ENCODE results near the gene CDCA4. TPM values are rescaled to one million over a fixed set of nuclear protein-coding genes. Genes with fewer than 3 reads are reported as not detected.

The CDCA4 gene
- total and polyA plus RNA-seq, 10 of the 15 experiments (the other 5 are each of a cell fraction or from before 2014, with no cell fraction given), result 10.4 to 64.0 (median 52.1) TPM

DNA sequence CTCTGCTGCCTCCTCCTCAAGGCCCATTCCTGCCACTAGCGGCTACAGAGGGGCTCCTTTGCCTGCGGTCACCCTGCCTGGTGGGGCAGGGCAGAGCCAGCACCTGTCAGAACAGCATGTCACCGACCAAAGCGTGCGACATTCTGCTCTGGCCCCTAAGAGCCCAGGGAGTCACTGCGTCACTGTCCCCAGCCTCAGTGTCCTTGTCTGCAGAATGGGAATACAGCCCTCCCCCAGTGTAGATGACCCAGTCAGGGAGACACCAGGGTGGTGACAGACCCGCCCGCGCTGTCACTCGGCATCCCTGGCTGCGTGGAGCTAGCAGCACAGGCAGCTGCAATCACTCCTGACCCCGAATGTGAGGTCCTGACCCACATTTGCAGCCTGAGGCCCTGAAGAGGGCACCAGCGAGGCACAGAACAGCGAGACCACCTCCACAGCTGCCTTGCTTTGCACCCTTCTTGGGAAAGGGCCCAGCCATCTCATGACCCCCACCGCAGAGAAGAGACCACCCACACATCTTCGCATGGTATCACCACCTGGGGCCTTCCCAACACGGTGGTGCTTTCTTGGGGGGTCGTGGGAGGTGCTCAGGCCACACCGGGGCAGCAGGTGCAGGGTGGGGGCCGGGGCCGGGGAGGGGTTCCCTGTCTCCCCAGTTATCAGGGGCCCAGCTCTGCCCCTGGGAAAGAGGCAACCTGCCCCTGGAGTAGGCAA, 45.2 kb downstream of the CDCA4 start:
- peak; percentile 55 for ATAC-seq
- BruUV-seq (replicated peaks), result no TSS peak
- intact Hi-C loops (cut with micrococcal nuclease; ENCODE audit: unreplicated experiment), result loop anchor here (1.0 to 10.0 kb wide), 3 partner anchors 70 to 111 kb away; no protein-coding TSS in a partner anchor
- H3K4me1 ChIP-seq (ENCODE audit: control insufficient read depth, insufficient read depth, low read length), result no peaks in the 10 kb centered on the region; the same call in 1 of the 2 replicates
- H3K9ac ChIP-seq (ENCODE audit: control insufficient read depth, insufficient read depth, low read length), result no peak overlapping the region
- H3K9me3 ChIP-seq (replicated peaks; ENCODE audit: control insufficient read depth, insufficient read depth, low read length), result no peaks in the 10 kb centered on the region
- no peak overlapping the region for H3K27ac ChIP-seq (ENCODE audit: control insufficient read depth, insufficient read depth)
- ChIA-PET RAD21 (ENCODE audit: unreplicated experiment) (interaction anchor here (0.6 to 3.8 kb wide), 5 partner anchors 41 to 111 kb away, joined by 3 to 26 read pairs (median 4); no protein-coding TSS in a partner anchor), SMC1A (ENCODE audit: uncharacterized antibody, unreplicated experiment) (interaction anchor here (0.9 to 3.4 kb wide), 8 partner anchors 9 to 106 kb away, joined by 3 to 24 read pairs (median 4); no protein-coding TSS in a partner anchor), CTCF (interaction anchor here (0.7 to 5.0 kb wide), 16 partner anchors 8 to 115 kb away, joined by 3 to 82 read pairs (median 5); partner anchors contain the start of genes CLBA1 and PLD4), POLR2A (no interaction called here)
- no peak overlapping the region for H3K4me2 ChIP-seq (ENCODE audit: control insufficient read depth, insufficient read depth)
- 19% methylated on average over 21 of the region's 21 CpGs for WGBS (ENCODE audit: insufficient coverage, insufficient replicate concordance, low lambda C conversion rate, missing lambda C conversion rate)
- no peaks in the 10 kb centered on the region for H3K79me2 ChIP-seq (ENCODE audit: control insufficient read depth, insufficient read depth, low read length)
- FAIRE-seq, result no peak
- DNase-seq (ENCODE audit: low read depth, low spot score), result no peak
- no peak overlapping the region for H2AFZ ChIP-seq (ENCODE audit: control insufficient read depth, low read depth, low read length)
- H3K4me3 ChIP-seq, result no peak overlapping the region
- H4K20me1 ChIP-seq (ENCODE audit: control insufficient read depth, insufficient read depth), result no peaks in the 10 kb centered on the region
- in situ Hi-C loops (cut with MboI), result no loop called here
- peaks cover 7 to 10% of the 10 kb centered on the region in 2 experiments for H3K27me3 ChIP-seq (replicated peaks in 1 of 2; ENCODE audit: control insufficient read depth in 2 of 2, insufficient read depth in 2 of 2, low read length in 1 of 2)
- TF ChIP-seq PAX5 (IDR thresholded peaks at IDR 0.05; ENCODE audit: borderline replicate concordance, low read depth, low read length) (no peak), KAT2A (conservative IDR thresholded peaks at IDR 0.05; ENCODE audit: control insufficient read depth, low read depth, low read length) (no peak), RAD21 (IDR thresholded peaks at IDR 0.05; ENCODE audit: insufficient read depth, low read depth, low read length) (peak; percentile 44), CTCF (IDR thresholded peaks at IDR 0.05 in 2 of 3, conservative IDR thresholded peaks at IDR 0.05 in 1 of 3; ENCODE audit: control insufficient read depth in 2 of 3, extremely low read depth in 1 of 3, insufficient read depth in 1 of 3, low read depth in 3 of 3, low read length in 3 of 3) (peak in 2 of 3 experiments; percentile 49 to 56; a peak in 3 of 6 replicates)
- H3K36me3 ChIP-seq (ENCODE audit: control insufficient read depth in 2 of 2, insufficient read depth in 2 of 2, low read length in 1 of 2), result no peaks in the 10 kb centered on the region

All from GM12878 (cell line).